K562 (cell line): ENCODE data around the gene PSAP. TPM values are rescaled to one million over a fixed set of nuclear protein-coding genes. Genes with fewer than 3 reads are reported as not detected.
A peak's percentile ranks its signal among the peaks of the same experiment; 100 is the strongest.

Source experiments
- IRF9 ChIP-seq: fragments of 450-650 bp; IDR thresholded peaks from 2 replicates; pipeline ENCODE4 v1.6.1; 2016; ENCODE audit warnings: missing biosample characterization, missing genetic modification characterization
- KLF6 ChIP-seq: fragments of 250-450 bp; sonication (Bioruptor Pico); IDR thresholded peaks from 2 replicates; pipeline ENCODE4 v1.4.0; 2020; ENCODE audit warnings: mild to moderate bottlenecking, moderate library complexity, borderline replicate concordance
- MIER1 ChIP-seq: fragments of 450-650 bp; IDR thresholded peaks from 2 replicates; pipeline ENCODE4 v1.6.1; 2016; ENCODE audit warnings: antibody characterized with exemption, mild to moderate bottlenecking, low read depth
- MXD1 ChIP-seq: fragments of 250-450 bp; sonication (Bioruptor Pico); IDR thresholded peaks from 2 replicates; pipeline ENCODE4 v1.8.0; 2021; ENCODE audit warnings: borderline replicate concordance, mild to moderate bottlenecking, moderate library complexity; ENCODE audit not compliant: poor library complexity, severe bottlenecking
- RBM34 ChIP-seq: fragments of 200-400 bp; formaldehyde crosslinking; IDR thresholded peaks from 2 replicates; pipeline ENCODE4 v1.6.1; 2018; ENCODE audit warnings: low read length, borderline replicate concordance; ENCODE audit not compliant: insufficient read depth
- SMAD1 ChIP-seq: fragments of 150-350 bp; IDR thresholded peaks from 2 replicates; pipeline ENCODE4 v1.6.1; 2014; ENCODE audit warnings: low read length, low read depth; ENCODE audit not compliant: partially characterized antibody
- SMAD4 ChIP-seq: fragments of 250-450 bp; sonication (Bioruptor Pico); conservative IDR thresholded peaks from 2 replicates; pipeline ENCODE4 v1.8.0; 2021; ENCODE audit warnings: inconsistent platforms, mild to moderate bottlenecking, moderate library complexity
- VEZF1 ChIP-seq: fragments of 200-800 bp; sonication (Bioruptor generic); IDR thresholded peaks from 2 replicates; pipeline ENCODE4 v1.6.1; 2017; ENCODE audit warnings: missing genetic modification characterization, missing compliant biosample characterization
- ZBTB9 ChIP-seq: fragments of 450-650 bp; formaldehyde crosslinking; IDR thresholded peaks from 2 replicates; pipeline ENCODE4 v1.4.0; 2020; ENCODE audit warnings: mild to moderate bottlenecking, moderate library complexity
- ZNF184 ChIP-seq: sonication (generic); formaldehyde crosslinking; IDR thresholded peaks from 2 replicates; pipeline ENCODE4 v1.5.0; 2020; ENCODE audit warnings: missing genetic modification reagents
- ZNF232 ChIP-seq: sonication (generic); formaldehyde crosslinking; IDR thresholded peaks from 2 replicates; pipeline ENCODE4 v1.8.0; 2022; ENCODE audit warnings: mild to moderate bottlenecking, missing genetic modification reagents
- ZNF384 ChIP-seq: IDR thresholded peaks from 2 replicates; pipeline ENCODE4 v1.6.1; 2012; ENCODE audit warnings: low read depth, low read length, improper control_type of control experiment
- ZNF445 ChIP-seq: fragments of 250-450 bp; sonication (Bioruptor Pico); IDR thresholded peaks from 2 replicates; pipeline ENCODE4 v1.4.0; 2020; ENCODE audit warnings: low read depth, mild to moderate bottlenecking, moderate library complexity
- ZNF511 ChIP-seq: sonication (generic); formaldehyde crosslinking; IDR thresholded peaks from 2 replicates; pipeline ENCODE4 v1.8.0; 2022; ENCODE audit warnings: mild to moderate bottlenecking, missing genetic modification reagents
- ZNF551 ChIP-seq: fragments of 250-450 bp; sonication (Bioruptor Pico); IDR thresholded peaks from 2 replicates; pipeline ENCODE4 v1.5.0; 2021; ENCODE audit warnings: mild to moderate bottlenecking, moderate library complexity
- ZNF717 ChIP-seq: fragments of 250-450 bp; sonication (Bioruptor Pico); IDR thresholded peaks from 2 replicates; pipeline ENCODE4 v1.5.0; 2021
- ZNF76 ChIP-seq: fragments of 250-450 bp; sonication (Bioruptor Pico); IDR thresholded peaks from 2 replicates; pipeline ENCODE4 v1.4.0; 2020; ENCODE audit warnings: mild to moderate bottlenecking, moderate library complexity, borderline replicate concordance
- ZNF785 ChIP-seq: fragments of 250-450 bp; sonication (Bioruptor Pico); IDR thresholded peaks from 2 replicates; pipeline ENCODE4 v1.4.0; 2020; ENCODE audit warnings: mild to moderate bottlenecking
- ZSCAN29 ChIP-seq: fragments of 450-650 bp; IDR thresholded peaks from 2 replicates; pipeline ENCODE4 v1.6.1; 2017
- polyA plus RNA-seq, 8 experiments: library from polyadenylated mRNA; depleted of rRNA in 4 of 8; stranded (reverse) in 5 of 8; unstranded in 3 of 8; fragments of >200 nt; fragmentation: Nextera tagmentation in 2 of 8; fragmentation: Illumina TruSeq in 1 of 8; extraction: Ambion mirVana in 2 of 8; extraction: Trizol in 1 of 8; gene quantifications; 2 replicates each; pipeline versions ENCODE4 v1.2.1 to v1.2.3, GENCODE V29; 2011 to 2014; ENCODE audit warnings: inconsistent platforms in 1 of 8, missing spikeins in 1 of 8
- total RNA-seq, 7 experiments: library from RNA; depleted of rRNA in 6 of 7; stranded (reverse); fragments of >200 nt in 6 of 7; fragmentation: Illumina TruSeq in 2 of 7; extraction: Trizol in 2 of 7; gene quantifications; 2 replicates each; pipeline versions ENCODE4 v1.2.1 to v1.2.3, GENCODE V29; 2011 to 2021; ENCODE audit warnings: low replicate concordance in 1 of 7

Gene PSAP
- total and polyA plus RNA-seq, 9 of the 15 experiments (the other 6 are each of a cell fraction or from before 2014, with no cell fraction given), result 245 to 700 (median 429) TPM

- TF ChIP-seq IRF9 (peak; percentile 58; the same call in 1 of the 2 replicates), KLF6 (CRISPR knock-in tag) (no peak), MIER1 (no peak), ZNF445 (CRISPR knock-in tag) (no peak), ZNF785 (no peak), VEZF1 (CRISPR knock-in tag) (peak; percentile 28; the same call in 1 of the 2 replicates), SMAD1 (no peak), ZNF717 (CRISPR knock-in tag) (no peak), ZNF551 (CRISPR knock-in tag) (no peak), RBM34 (no peak), MXD1 (no peak), ZBTB9 (CRISPR knock-in tag) (0 out of 2 replicates have a peak, but pooled peaks have one; percentile 68), ZNF384 (no peak), ZSCAN29 (no peak), ZNF76 (CRISPR knock-in tag) (no peak), ZNF511 (CRISPR knock-in tag) (no peak), SMAD4 (CRISPR knock-in tag) (peak; percentile 52; the same call in 1 of the 2 replicates), ZNF232 (CRISPR knock-in tag) (no peak), ZNF184 (CRISPR knock-in tag) (no peak)
Observed at GRCh38 chr10:71882813-71883659, 32.0 kb upstream of the PSAP start (continued).
